Esophagus squamous epithelium (tissue), 4 donors: ENCODE measurements around the gene GAPDHS.

ENCODE experiments used
- POLR2A ChIP-seq, 4 donors: fragments of 450-650 bp; IDR thresholded peaks; one replicate each; pipeline ENCODE4 v1.6.1; 2017; ENCODE audit warnings: antibody characterized with exemption in 4 of 4, mild to moderate bottlenecking in 4 of 4, moderate library complexity in 3 of 4
- TF ChIP-seq, protein P1 (sequence below), 6 experiments: fragments of 450-650 bp in 4 of 6; fragments of 200-600 bp in 2 of 6; sonication (generic) in 2 of 6; IDR thresholded peaks; one replicate each; pipeline ENCODE4 v1.5.1; 2016 to 2019; ENCODE audit warnings: antibody characterized with exemption in 6 of 6, mild to moderate bottlenecking in 4 of 6, moderate library complexity in 4 of 6

DNA sequence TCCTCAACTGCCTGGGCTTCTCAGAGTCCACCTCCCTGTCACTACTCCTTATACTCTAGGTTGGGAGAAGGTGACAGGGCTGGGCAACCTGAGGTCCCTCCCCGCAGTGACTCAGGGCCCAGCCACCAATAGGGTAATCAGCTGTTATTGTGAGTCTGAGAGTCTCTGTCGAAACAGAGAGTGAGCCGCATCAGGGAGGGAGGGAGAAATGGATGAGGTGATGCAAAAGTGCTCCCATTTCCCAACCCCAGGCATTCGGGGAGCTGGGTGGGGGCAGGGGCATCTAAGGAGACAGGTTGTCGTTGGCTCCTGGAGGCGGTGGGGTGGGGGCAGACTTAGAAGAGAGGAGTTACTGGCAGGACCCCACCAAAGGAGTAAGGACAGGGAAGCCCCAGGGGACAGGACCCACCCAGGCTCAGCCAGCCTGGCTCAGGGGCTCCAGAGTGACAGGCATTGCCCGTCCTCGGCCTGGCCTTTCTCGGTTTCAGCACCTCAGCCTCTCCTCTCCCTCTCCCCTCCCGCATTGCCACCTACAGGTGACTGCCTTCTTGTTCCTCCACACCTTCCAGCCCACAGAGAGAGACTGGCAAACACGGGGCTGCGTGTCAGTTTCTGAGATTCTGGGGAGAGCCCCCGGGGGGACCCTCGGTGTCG, 19.5 kb upstream of the GAPDHS start, which contains the start of gene DMKN:
- TF ChIP-seq, protein P1, sequence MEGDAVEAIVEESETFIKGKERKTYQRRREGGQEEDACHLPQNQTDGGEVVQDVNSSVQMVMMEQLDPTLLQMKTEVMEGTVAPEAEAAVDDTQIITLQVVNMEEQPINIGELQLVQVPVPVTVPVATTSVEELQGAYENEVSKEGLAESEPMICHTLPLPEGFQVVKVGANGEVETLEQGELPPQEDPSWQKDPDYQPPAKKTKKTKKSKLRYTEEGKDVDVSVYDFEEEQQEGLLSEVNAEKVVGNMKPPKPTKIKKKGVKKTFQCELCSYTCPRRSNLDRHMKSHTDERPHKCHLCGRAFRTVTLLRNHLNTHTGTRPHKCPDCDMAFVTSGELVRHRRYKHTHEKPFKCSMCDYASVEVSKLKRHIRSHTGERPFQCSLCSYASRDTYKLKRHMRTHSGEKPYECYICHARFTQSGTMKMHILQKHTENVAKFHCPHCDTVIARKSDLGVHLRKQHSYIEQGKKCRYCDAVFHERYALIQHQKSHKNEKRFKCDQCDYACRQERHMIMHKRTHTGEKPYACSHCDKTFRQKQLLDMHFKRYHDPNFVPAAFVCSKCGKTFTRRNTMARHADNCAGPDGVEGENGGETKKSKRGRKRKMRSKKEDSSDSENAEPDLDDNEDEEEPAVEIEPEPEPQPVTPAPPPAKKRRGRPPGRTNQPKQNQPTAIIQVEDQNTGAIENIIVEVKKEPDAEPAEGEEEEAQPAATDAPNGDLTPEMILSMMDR (IDR thresholded peaks at IDR 0.05) = peak in 2 of 6 experiments; percentile 4 to 14
- peak in 2 of 4 donors; percentile 12 to 37 for TF ChIP-seq POLR2A (IDR thresholded peaks at IDR 0.05)
